SK-N-SH (cell line): ENCODE results near the gene RHOBTB3. TPM values are rescaled to one million over a fixed set of nuclear protein-coding genes. Genes with fewer than 3 reads are reported as not detected.

ENCODE experiments used
- CTCF ChIA-PET: fragments of 300-600, 350-600 bp; formaldehyde crosslinking; extraction: SDS; loops from one replicate; lab custom pipeline; 2021; lab: Yijun Ruan, JAX
- POLR2A ChIA-PET: fragments of 350-600 bp; sonication (Branson Sonifier 250); formaldehyde crosslinking; extraction: SDS; loops from one replicate; lab custom pipeline; 2020; ENCODE audit warnings: antibody characterized with exemption, inconsistent platforms; lab: Yijun Ruan, JAX
- DNase-seq: peaks from one replicate; pipeline ENCODE4 v3.0.0; 2012
- H2AFZ ChIP-seq: fragments of 200-600 bp; sonication (generic); 2 replicates; pipeline ENCODE4 v1.8.1; 2016; ENCODE audit warnings: antibody characterized with exemption, mild to moderate bottlenecking, low read depth
- H3F3A ChIP-seq: fragments of 200-600 bp; sonication (generic); replicated peaks from 2 replicates; pipeline ENCODE3; 2016; ENCODE audit warnings: antibody characterized with exemption, mild to moderate bottlenecking; ENCODE audit not compliant: insufficient read depth
- H3K27ac ChIP-seq, 2 experiments: fragments of 200-500 bp in 1 of 2; fragments of 200-600 bp in 1 of 2; sonication (Bioruptor generic) in 1 of 2; sonication (generic), shearing (Covaris generic) in 1 of 2; 2 replicates each; pipeline versions ENCODE4 v1.5.1 to v1.6.1; 2014 to 2016; ENCODE audit warnings: low read depth in 2 of 2, inconsistent platforms in 1 of 2, low read length in 1 of 2, mild to moderate bottlenecking in 1 of 2, mixed read lengths in 1 of 2
- H3K27me3 ChIP-seq: fragments of 200-600 bp; sonication (generic), shearing (Covaris generic); 2 replicates; pipeline ENCODE4 v1.6.1; 2016; ENCODE audit warnings: mixed run types; ENCODE audit not compliant: insufficient read depth
- H3K36me3 ChIP-seq, 2 experiments: fragments of 200-500 bp in 1 of 2; fragments of 200-600 bp in 1 of 2; sonication (Bioruptor generic) in 1 of 2; sonication (generic) in 1 of 2; replicated peaks in 1 of 2; 2 replicates each; pipeline versions ENCODE3 to v1.5.1; 2014 to 2016; ENCODE audit warnings: low read length in 1 of 2, mild to moderate bottlenecking in 1 of 2; ENCODE audit not compliant: insufficient read depth in 2 of 2, control insufficient read depth in 1 of 2
- H3K4me1 ChIP-seq, 2 experiments: fragments of 200-500 bp in 1 of 2; fragments of 200-600 bp in 1 of 2; sonication (Bioruptor generic) in 1 of 2; sonication (generic), shearing (Covaris generic) in 1 of 2; 2 replicates each; pipeline versions ENCODE4 v1.5.1 to v1.6.1; 2014 to 2016; ENCODE audit warnings: low read depth in 1 of 2, low read length in 1 of 2, mixed run types in 1 of 2; ENCODE audit not compliant: insufficient read depth in 2 of 2, control insufficient read depth in 1 of 2
- H3K4me2 ChIP-seq: fragments of 200-600 bp; sonication (generic), shearing (Covaris generic); 2 replicates; pipeline ENCODE4 v1.6.1; 2017; ENCODE audit warnings: mixed run types
- H3K4me3 ChIP-seq, 2 experiments: fragments of 200-500 bp in 1 of 2; fragments of 200-600 bp in 1 of 2; sonication (Bioruptor generic) in 1 of 2; sonication (generic), shearing (Covaris generic) in 1 of 2; 2 replicates each; pipeline versions ENCODE4 v1.5.1 to v1.8.1; 2014 to 2016; ENCODE audit warnings: low read depth in 2 of 2, inconsistent platforms in 1 of 2, low read length in 1 of 2, mild to moderate bottlenecking in 1 of 2, mixed read lengths in 1 of 2, moderate library complexity in 1 of 2
- H3K79me2 ChIP-seq: fragments of 200-600 bp; sonication (generic); 2 replicates; pipeline ENCODE4 v1.8.1; 2017; ENCODE audit warnings: mild to moderate bottlenecking; ENCODE audit not compliant: insufficient read depth
- H3K9ac ChIP-seq: fragments of 200-600 bp; sonication (generic); 2 replicates; pipeline ENCODE4 v1.6.1; 2017; ENCODE audit warnings: mixed run types
- H3K9me2 ChIP-seq: fragments of 200-600 bp; sonication (generic); 2 replicates; pipeline ENCODE4 v1.6.1; 2017; ENCODE audit warnings: mixed run types
- H3K9me3 ChIP-seq: fragments of 200-600 bp; sonication (generic); 2 replicates; pipeline ENCODE4 v1.6.1; 2017; ENCODE audit warnings: mixed run types, mild to moderate bottlenecking, moderate library complexity
- H4K20me1 ChIP-seq: fragments of 200-600 bp; sonication (generic); 2 replicates; pipeline ENCODE4 v1.6.1; 2017; ENCODE audit warnings: mild to moderate bottlenecking, mixed run types; ENCODE audit not compliant: insufficient read depth
- ELF1 ChIP-seq: IDR thresholded peaks from 2 replicates; pipeline ENCODE4 v1.4.0; 2012
- EZH2phosphoT487 ChIP-seq: fragments of 200-600 bp; sonication (generic); IDR thresholded peaks from 2 replicates; pipeline ENCODE4 v1.6.1; 2017; ENCODE audit warnings: low read depth, mixed run types, mild to moderate bottlenecking, antibody characterized with exemption, moderate library complexity, borderline replicate concordance
- GATA2 ChIP-seq: sonication (generic); formaldehyde crosslinking; IDR thresholded peaks from 2 replicates; pipeline ENCODE4 v1.5.0; 2020; ENCODE audit warnings: mild to moderate bottlenecking, missing genetic modification reagents
- MXI1 ChIP-seq: IDR thresholded peaks from 2 replicates; pipeline ENCODE4 v1.6.1; 2012; ENCODE audit warnings: mild to moderate bottlenecking, low read depth, low read length, improper control_type of control experiment
- NFIC ChIP-seq: IDR thresholded peaks from 2 replicates; pipeline ENCODE4 v1.4.0; 2012; ENCODE audit warnings: borderline replicate concordance
- NRF1 ChIP-seq: IDR thresholded peaks from 2 replicates; pipeline ENCODE4 v1.6.1; 2012; ENCODE audit warnings: low read depth, mild to moderate bottlenecking, low read length
- POLR2AphosphoS5 ChIP-seq: IDR thresholded peaks from 2 replicates; pipeline ENCODE4 v1.6.1; 2012; ENCODE audit warnings: low read depth, low read length
- RCOR1 ChIP-seq: fragments of 150-350 bp; IDR thresholded peaks from 2 replicates; pipeline ENCODE4 v1.6.1; 2017; ENCODE audit warnings: antibody characterized with exemption, low read length
- RFX5 ChIP-seq: IDR thresholded peaks from 2 replicates; pipeline ENCODE4 v1.6.1; 2012; ENCODE audit warnings: mild to moderate bottlenecking, improper control_type of control experiment, low read length
- SMC3 ChIP-seq: IDR thresholded peaks from 2 replicates; pipeline ENCODE4 v1.6.1; 2012; ENCODE audit warnings: low read depth, low read length, improper control_type of control experiment
- TCF12 ChIP-seq: IDR thresholded peaks from 2 replicates; pipeline ENCODE4 v1.4.0; 2012
- WGBS: methylation state at CpG from one replicate; pipeline ENCODE4 v1.1.6; 2017; ENCODE audit warnings: low lambda C conversion rate; 5-methylcytosine and 5-hydroxymethylcytosine counted together
- polyA plus RNA-seq, 3 experiments: library from polyadenylated mRNA; depleted of rRNA; stranded (reverse); fragments of >200 nt; gene quantifications; 2 replicates each; pipeline ENCODE4 v1.2.3, GENCODE V29; 2012
- TF ChIP-seq, protein P1 (sequence below): IDR thresholded peaks from 2 replicates; pipeline ENCODE4 v1.4.0; 2012; ENCODE audit warnings: low read depth, borderline replicate concordance
- TF ChIP-seq, protein P2 (sequence below): IDR thresholded peaks from 2 replicates; pipeline ENCODE4; 2012
- TF ChIP-seq, protein P3 (sequence below): IDR thresholded peaks from 2 replicates; pipeline ENCODE4 v1.4.0; 2012; ENCODE audit warnings: low read depth

RHOBTB3 gene
- polyA plus RNA-seq, 1 of the 3 experiments (the other 2 are of a cell fraction): 59.3 TPM

DNA sequence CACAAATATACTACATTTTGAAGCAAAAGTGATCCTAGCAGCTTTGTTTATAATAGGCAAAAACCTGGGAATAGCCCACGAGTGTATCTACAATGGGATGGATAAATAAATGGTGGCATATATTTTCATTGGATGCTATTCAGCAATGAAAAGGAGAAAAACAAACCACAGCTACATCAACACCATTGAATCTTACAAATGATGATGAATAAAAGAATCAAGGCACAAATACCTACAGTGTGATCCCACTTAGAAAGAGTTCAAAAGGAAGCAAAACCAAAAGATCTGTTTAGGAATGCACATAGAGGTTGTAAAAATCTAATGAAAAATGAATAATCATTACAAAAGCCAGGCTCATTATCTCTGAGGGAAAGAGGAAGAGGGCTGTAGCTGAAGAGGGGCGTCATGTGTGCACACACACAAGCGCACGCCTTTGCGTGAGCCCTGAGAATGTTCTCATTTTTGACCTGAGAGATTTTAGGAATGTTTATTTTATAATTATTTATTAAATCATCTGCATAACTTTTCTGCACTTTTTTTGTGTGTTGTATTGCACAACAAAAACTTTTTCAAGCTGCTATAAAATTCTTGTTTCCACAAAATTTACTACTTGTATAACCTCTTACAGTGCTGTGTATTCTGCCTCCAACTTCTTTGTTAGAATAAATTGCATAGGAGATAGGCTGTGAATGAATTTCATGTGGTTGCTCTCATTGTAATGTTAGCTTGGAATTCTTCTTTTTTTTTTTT is 5.9 kb upstream of the RHOBTB3 start:
- H3K27me3 ChIP-seq: no peaks in the 10 kb centered on the region
- ChIA-PET POLR2A (no interaction called here), CTCF (interaction anchor here (0.7 to 3.9 kb wide), 3 partner anchors 61 to 866 kb away, joined by 4 to 13 read pairs (median 9); no protein-coding TSS in a partner anchor)
- peak overlapping the region; percentile 43 to 88 for H3K27ac ChIP-seq
- H3K79me2 ChIP-seq: no peaks in the 10 kb centered on the region
- peaks cover 6% of the 10 kb centered on the region for H3F3A ChIP-seq
- H2AFZ ChIP-seq: peak overlapping the region; percentile 32; the same call in 1 of the 2 replicates
- TF ChIP-seq SMC3: no peak
- no peak for TF ChIP-seq RFX5
- no peak for TF ChIP-seq NRF1
- no peak for TF ChIP-seq TCF12
- TF ChIP-seq, protein P1, sequence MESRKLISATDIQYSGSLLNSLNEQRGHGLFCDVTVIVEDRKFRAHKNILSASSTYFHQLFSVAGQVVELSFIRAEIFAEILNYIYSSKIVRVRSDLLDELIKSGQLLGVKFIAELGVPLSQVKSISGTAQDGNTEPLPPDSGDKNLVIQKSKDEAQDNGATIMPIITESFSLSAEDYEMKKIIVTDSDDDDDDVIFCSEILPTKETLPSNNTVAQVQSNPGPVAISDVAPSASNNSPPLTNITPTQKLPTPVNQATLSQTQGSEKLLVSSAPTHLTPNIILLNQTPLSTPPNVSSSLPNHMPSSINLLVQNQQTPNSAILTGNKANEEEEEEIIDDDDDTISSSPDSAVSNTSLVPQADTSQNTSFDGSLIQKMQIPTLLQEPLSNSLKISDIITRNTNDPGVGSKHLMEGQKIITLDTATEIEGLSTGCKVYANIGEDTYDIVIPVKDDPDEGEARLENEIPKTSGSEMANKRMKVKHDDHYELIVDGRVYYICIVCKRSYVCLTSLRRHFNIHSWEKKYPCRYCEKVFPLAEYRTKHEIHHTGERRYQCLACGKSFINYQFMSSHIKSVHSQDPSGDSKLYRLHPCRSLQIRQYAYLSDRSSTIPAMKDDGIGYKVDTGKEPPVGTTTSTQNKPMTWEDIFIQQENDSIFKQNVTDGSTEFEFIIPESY: no peak
- no peak for TF ChIP-seq RCOR1
- no peak for TF ChIP-seq EZH2phosphoT487
- TF ChIP-seq, protein P2, sequence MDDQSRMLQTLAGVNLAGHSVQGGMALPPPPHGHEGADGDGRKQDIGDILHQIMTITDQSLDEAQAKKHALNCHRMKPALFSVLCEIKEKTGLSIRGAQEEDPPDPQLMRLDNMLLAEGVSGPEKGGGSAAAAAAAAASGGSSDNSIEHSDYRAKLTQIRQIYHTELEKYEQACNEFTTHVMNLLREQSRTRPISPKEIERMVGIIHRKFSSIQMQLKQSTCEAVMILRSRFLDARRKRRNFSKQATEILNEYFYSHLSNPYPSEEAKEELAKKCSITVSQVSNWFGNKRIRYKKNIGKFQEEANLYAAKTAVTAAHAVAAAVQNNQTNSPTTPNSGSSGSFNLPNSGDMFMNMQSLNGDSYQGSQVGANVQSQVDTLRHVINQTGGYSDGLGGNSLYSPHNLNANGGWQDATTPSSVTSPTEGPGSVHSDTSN: no peak
- no peak for TF ChIP-seq NFIC
- no peak for TF ChIP-seq POLR2AphosphoS5
- TF ChIP-seq MXI1: no peak
- H4K20me1 ChIP-seq: no peaks in the 10 kb centered on the region
- H3K9me3 ChIP-seq: no peaks in the 10 kb centered on the region
- WGBS: 94% methylated on average over 5 of the region's 5 CpGs
- no peak for DNase-seq
- no peaks in the 10 kb centered on the region for H3K36me3 ChIP-seq
- H3K4me3 ChIP-seq: no peak overlapping the region
- H3K9ac ChIP-seq: no peak overlapping the region; the same call in 1 of the 2 replicates
- peak overlapping the region; percentile 36; the same call in 1 of the 2 replicates for H3K4me2 ChIP-seq
- H3K4me1 ChIP-seq: peaks cover 29 to 46% of the 10 kb centered on the region in 2 experiments; a peak in 3 of 4 replicates
- H3K9me2 ChIP-seq: no peaks in the 10 kb centered on the region

DNA sequence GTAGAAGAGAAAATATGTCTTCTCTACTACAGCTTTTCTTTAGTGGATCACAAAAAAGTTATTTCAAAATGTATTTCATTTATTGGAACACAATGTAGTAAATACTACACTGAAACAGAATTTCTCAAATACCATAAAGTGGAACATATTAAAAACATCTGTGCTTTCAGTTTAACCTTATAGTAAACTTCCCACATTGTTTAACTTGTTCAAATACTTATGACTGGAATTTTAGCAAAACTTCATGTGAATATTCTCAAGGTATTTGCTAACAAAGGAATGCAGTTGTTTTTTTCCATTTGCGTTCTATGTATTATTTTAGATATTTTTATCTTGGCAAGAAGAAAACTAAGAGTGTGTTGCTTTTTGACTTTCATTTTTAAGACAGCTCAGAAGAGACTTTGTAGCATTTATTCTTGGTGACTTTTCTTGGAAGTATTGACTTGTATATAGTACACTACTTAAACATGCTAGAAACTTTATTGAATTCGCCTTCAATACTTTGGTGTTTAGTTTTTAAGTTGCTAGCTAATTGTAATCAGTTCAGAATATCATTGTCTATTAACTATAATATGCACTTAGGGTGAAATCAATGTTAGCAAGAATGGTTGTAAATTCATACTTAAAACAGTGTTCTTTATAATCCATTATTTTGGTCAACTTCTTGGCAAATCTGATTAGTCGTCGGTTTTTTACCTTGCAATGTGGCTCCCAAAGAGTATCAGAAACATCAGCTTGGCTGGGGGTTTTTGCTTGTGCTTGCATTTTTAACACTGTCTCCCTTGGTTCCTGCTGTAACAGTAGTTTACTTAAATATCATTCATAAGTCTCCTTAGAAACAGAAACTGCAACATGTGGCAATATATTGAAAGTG is 5.0 kb upstream of the RHOBTB3 start:
- Histone ChIP-seq H3K36me3 (no peaks in the 10 kb centered on the region), H3K4me1 (peaks cover 31 to 45% of the 10 kb centered on the region in 2 experiments; a peak in 3 of 4 replicates), H3K9ac (no peak overlapping the region; the same call in 1 of the 2 replicates), H3K4me2 (peak overlapping the region; percentile 36; the same call in 1 of the 2 replicates), H3K27ac (peak overlapping the region; percentile 43 to 88), H4K20me1 (no peaks in the 10 kb centered on the region), H3K27me3 (no peaks in the 10 kb centered on the region), H3K9me2 (no peaks in the 10 kb centered on the region), H3K4me3 (no peak overlapping the region; a peak in 1 of 4 replicates), H3F3A (peaks cover 6% of the 10 kb centered on the region), H3K79me2 (no peaks in the 10 kb centered on the region), H3K9me3 (no peaks in the 10 kb centered on the region), H2AFZ (peak overlapping the region; percentile 32)
- 71% methylated on average over 4 of the region's 4 CpGs for WGBS
- DNase-seq: no peak
- TF ChIP-seq TCF12 (peak; percentile 64), SMC3 (no peak), ELF1 (no peak), GATA2 (no peak)
- TF ChIP-seq, protein P3, sequence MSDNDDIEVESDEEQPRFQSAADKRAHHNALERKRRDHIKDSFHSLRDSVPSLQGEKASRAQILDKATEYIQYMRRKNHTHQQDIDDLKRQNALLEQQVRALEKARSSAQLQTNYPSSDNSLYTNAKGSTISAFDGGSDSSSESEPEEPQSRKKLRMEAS: no peak
- CTCF ChIA-PET: interaction anchor here (1.6 to 3.9 kb wide), 3 partner anchors 62 to 82 kb away, joined by 3 to 13 read pairs (median 9); no protein-coding TSS in a partner anchor
- POLR2A ChIA-PET: no interaction called here
